Measurements from ENCODE around the gene SLC44A1.

- no peak for TF ChIP-seq SUZ12 (IDR thresholded peaks at IDR 0.05; ENCODE audit: unreplicated experiment)
- no peak for TF ChIP-seq CBFB (IDR thresholded peaks at IDR 0.05; ENCODE audit: low read depth)
- TF ChIP-seq CREB1 (IDR thresholded peaks at IDR 0.05; ENCODE audit: low read depth), result no peak
- no peak for TF ChIP-seq BCL11A (IDR thresholded peaks at IDR 0.05; ENCODE audit: low read depth, low read length)
- TF ChIP-seq CREM (IDR thresholded peaks at IDR 0.05; ENCODE audit: low read depth), result no peak
- no peak for TF ChIP-seq ATF2 (IDR thresholded peaks at IDR 0.05; ENCODE audit: low read length)
- no peak for TF ChIP-seq SMAD1 (IDR thresholded peaks at IDR 0.05; ENCODE audit: low read depth, partially characterized antibody)
- TF ChIP-seq, protein P1, sequence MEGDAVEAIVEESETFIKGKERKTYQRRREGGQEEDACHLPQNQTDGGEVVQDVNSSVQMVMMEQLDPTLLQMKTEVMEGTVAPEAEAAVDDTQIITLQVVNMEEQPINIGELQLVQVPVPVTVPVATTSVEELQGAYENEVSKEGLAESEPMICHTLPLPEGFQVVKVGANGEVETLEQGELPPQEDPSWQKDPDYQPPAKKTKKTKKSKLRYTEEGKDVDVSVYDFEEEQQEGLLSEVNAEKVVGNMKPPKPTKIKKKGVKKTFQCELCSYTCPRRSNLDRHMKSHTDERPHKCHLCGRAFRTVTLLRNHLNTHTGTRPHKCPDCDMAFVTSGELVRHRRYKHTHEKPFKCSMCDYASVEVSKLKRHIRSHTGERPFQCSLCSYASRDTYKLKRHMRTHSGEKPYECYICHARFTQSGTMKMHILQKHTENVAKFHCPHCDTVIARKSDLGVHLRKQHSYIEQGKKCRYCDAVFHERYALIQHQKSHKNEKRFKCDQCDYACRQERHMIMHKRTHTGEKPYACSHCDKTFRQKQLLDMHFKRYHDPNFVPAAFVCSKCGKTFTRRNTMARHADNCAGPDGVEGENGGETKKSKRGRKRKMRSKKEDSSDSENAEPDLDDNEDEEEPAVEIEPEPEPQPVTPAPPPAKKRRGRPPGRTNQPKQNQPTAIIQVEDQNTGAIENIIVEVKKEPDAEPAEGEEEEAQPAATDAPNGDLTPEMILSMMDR (IDR thresholded peaks at IDR 0.05 in 2 of 3, conservative IDR thresholded peaks at IDR 0.05 in 1 of 3; ENCODE audit: control insufficient read depth in 2 of 3, extremely low read depth in 1 of 3, insufficient read depth in 1 of 3, low read depth in 3 of 3, low read length in 3 of 3), result no peak
- TF ChIP-seq RAD21 (IDR thresholded peaks at IDR 0.05; ENCODE audit: insufficient read depth, low read depth, low read length), result no peak
- no peak for TF ChIP-seq ATF3 (IDR thresholded peaks at IDR 0.05; ENCODE audit: borderline replicate concordance, extremely low read depth, low read depth, low read length)
Measured at GRCh38 chr9:105468875-105469274, 224.4 kb downstream of the SLC44A1 start.

Measured in GM12878 (cell line).